ENCODE data around the gene NEGR1. TPM values are rescaled to one million over a fixed set of nuclear protein-coding genes. Genes with fewer than 3 reads are reported as not detected.

NEGR1 gene
- total RNA-seq, 1 experiment from 2014 or later: 0.05 TPM

GRCh38 chr1:71647513-71648300 is 634.6 kb downstream of the NEGR1 start:
- no peak overlapping the region for H3K4me2 ChIP-seq (ENCODE audit: low read length)
- H3K9ac ChIP-seq (ENCODE audit: low read length): no peak overlapping the region
- TF ChIP-seq EGR1 (IDR thresholded peaks at IDR 0.05; ENCODE audit: low read depth): no peak
- no peak for TF ChIP-seq ZNF274 (IDR thresholded peaks at IDR 0.05; ENCODE audit: low read depth, low read length)
- TF ChIP-seq SIN3A (IDR thresholded peaks at IDR 0.05; ENCODE audit: low read depth): no peak
- TF ChIP-seq SP1 (IDR thresholded peaks at IDR 0.05; ENCODE audit: low read depth): no peak
- no peak for TF ChIP-seq POLR2AphosphoS5 (IDR thresholded peaks at IDR 0.05; ENCODE audit: low read depth, low read length)
- TF ChIP-seq RAD21 (IDR thresholded peaks at IDR 0.05; ENCODE audit: low read depth): no peak
- TF ChIP-seq CBX3 (IDR thresholded peaks at IDR 0.05; ENCODE audit: low read depth): no peak
- TF ChIP-seq ATF3 (IDR thresholded peaks at IDR 0.05): no peak
- TF ChIP-seq MAX (IDR thresholded peaks at IDR 0.05): no peak
- no peak for TF ChIP-seq POLR2A (IDR thresholded peaks at IDR 0.05; ENCODE audit: borderline replicate concordance, extremely low read depth, insufficient read depth, insufficient read length)
- no peak for TF ChIP-seq EZH2phosphoT487 (IDR thresholded peaks at IDR 0.05; ENCODE audit: borderline replicate concordance)
- no peak for TF ChIP-seq TCF7L2 (IDR thresholded peaks at IDR 0.05; ENCODE audit: borderline replicate concordance, extremely low read depth, insufficient read depth, insufficient read length)
- no peak for TF ChIP-seq JUND (IDR thresholded peaks at IDR 0.05)
- TF ChIP-seq ZBTB33 (IDR thresholded peaks at IDR 0.05; ENCODE audit: extremely low read depth, insufficient replicate concordance, low read length): no peak
- no peak for TF ChIP-seq EZH2 (IDR thresholded peaks at IDR 0.05)
- no peak for TF ChIP-seq ZFX (IDR thresholded peaks at IDR 0.05)
- no peak for TF ChIP-seq CTCF (IDR thresholded peaks at IDR 0.05 in 2 of 3, conservative IDR thresholded peaks at IDR 0.05 in 1 of 3; ENCODE audit: borderline replicate concordance in 1 of 3, insufficient read depth in 1 of 3, low read depth in 2 of 3, low read length in 2 of 3)
- no peaks in the 10 kb centered on the region for H3K4me1 ChIP-seq (ENCODE audit: control insufficient read depth in 1 of 2, insufficient read depth in 2 of 2, low read length in 2 of 2)
- peaks cover 0 to 4% of the 10 kb centered on the region in 2 experiments; a peak in 2 of 4 replicates for H3K9me3 ChIP-seq (ENCODE audit: control insufficient read depth in 1 of 2, insufficient read depth in 1 of 2, low read depth in 1 of 2, low read length in 2 of 2)
- ATAC-seq: no peak
- H3K4me3 ChIP-seq (replicated peaks in 1 of 2; ENCODE audit: low read depth in 1 of 2, low read length in 2 of 2): no peak overlapping the region
- no peaks in the 10 kb centered on the region for H3K9me2 ChIP-seq (ENCODE audit: insufficient read depth)
- ChIA-PET CTCF (no interaction called here), RAD21 (ENCODE audit: low non-redundant PET in 1 of 2, low total read pairs in 2 of 2, uncharacterized antibody in 2 of 2, unreplicated experiment in 2 of 2) (no interaction called here), POLR2A (no interaction called here)
- H3K27me3 ChIP-seq (ENCODE audit: insufficient read depth, low read length): no peaks in the 10 kb centered on the region
- BruUV-seq (replicated peaks): no TSS peak
- DNase-seq (ENCODE audit: low read depth, low spot score): no peak
- H2AFZ ChIP-seq (ENCODE audit: low read depth, low read length, poor library complexity, severe bottlenecking): no peak overlapping the region
- H3K79me2 ChIP-seq (ENCODE audit: insufficient read depth, low read length): no peaks in the 10 kb centered on the region
- no peak overlapping the region for H3K27ac ChIP-seq (ENCODE audit: low read depth, low read length)
- intact Hi-C loops (cut with micrococcal nuclease): no loop called here
- H4K20me1 ChIP-seq (ENCODE audit: insufficient read depth): no peaks in the 10 kb centered on the region
- no peaks in the 10 kb centered on the region for H3K36me3 ChIP-seq (ENCODE audit: control insufficient read depth in 1 of 2, insufficient read depth in 2 of 2, low read length in 2 of 2)
